HG02973 (cell line): ENCODE data around the gene SNX3.

Source experiments
- ATAC-seq: cut with Tn5 transposase; IDR thresholded peaks from one replicate; pipeline ENCODE4 v1.9.1; 2021; ENCODE audit warnings: moderate library complexity; ENCODE audit not compliant: unreplicated experiment

The SNX3 gene

DNA sequence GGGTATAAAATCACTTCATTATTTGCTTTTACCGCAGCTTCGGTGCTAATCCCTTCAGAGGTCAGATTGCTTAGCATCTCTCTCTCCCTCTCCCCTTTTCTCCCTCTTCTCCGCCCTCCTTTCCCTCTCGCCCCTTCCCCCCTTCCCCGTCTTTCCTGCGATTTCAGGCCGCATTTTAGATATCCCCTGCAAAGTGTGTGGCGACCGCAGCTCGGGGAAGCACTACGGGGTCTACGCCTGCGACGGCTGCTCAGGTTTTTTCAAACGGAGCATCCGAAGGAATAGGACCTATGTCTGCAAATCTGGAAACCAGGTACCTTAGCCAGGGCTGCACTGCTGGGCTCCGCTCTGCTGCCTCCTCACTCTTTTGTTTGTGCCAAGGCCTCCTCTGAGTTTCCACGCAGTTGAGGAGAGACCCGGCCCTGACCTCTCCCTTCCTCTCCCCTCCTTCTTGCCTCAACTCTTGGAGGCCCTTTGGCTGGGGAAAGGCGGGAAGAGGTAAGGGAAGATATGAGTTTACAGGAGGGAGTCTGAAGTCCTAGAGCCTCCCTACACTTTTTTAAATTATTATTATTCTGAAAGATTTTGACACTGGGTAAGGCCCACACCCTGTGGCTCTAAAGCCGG is 89.4 kb downstream of the SNX3 start:
- ATAC-seq = no peak

DNA sequence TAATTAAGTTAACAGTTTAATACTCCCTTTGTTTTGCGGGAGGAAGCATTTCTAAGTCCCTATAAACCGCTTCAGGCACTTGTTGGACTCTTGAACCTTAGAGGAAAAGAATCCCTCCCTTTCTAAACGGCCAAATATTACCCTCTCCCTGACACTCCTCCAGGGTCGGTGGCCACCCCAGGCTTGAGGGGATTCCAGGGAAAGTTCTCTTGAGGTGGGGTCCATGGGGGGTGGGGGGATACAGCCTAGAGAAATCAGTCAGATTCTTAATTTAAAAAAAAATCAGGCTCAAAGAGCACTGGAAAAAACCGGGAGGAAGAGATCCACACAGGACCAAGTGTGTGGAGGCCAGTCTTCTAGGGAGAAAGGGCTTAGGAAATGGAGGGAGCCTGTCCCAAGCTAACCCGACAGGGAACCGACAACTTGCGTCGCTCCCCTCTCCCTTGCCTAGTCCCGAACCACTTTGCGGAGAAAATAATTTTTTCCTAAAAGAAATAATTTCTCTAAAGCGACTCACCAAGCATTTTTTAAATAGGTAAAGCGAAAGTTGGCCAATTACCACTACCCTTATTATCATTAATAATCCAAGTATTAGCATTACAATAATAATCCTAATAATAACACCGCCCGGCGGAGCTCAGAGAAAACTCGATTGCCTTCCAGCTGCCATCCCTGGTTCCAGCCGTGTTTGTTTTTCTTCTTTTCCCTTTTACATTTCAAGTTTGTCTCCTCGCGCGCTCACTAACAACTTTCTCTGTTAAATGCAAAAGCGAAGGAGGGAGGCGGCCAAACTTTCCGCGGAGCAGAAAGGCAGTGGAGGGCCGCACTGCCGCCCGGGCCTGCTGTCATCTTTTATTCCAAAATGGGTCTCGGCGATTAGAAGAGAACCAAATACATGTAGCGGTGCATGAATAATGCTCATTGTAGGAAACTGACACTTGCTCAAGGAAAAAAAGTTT is 90.2 kb downstream of the SNX3 start:
- no peak for ATAC-seq

- no peak for ATAC-seq
Observed at GRCh38 chr6:108169464-108170331, 91.1 kb downstream of the SNX3 start.

- no peak for ATAC-seq
Observed at GRCh38 chr6:108168501-108169463, 92.1 kb downstream of the SNX3 start.

GRCh38 chr6:108168090-108168463 is 92.8 kb downstream of the SNX3 start:
- no peak for ATAC-seq

GRCh38 chr6:108167449-108168089 is 93.3 kb downstream of the SNX3 start:
- ATAC-seq = no peak

DNA sequence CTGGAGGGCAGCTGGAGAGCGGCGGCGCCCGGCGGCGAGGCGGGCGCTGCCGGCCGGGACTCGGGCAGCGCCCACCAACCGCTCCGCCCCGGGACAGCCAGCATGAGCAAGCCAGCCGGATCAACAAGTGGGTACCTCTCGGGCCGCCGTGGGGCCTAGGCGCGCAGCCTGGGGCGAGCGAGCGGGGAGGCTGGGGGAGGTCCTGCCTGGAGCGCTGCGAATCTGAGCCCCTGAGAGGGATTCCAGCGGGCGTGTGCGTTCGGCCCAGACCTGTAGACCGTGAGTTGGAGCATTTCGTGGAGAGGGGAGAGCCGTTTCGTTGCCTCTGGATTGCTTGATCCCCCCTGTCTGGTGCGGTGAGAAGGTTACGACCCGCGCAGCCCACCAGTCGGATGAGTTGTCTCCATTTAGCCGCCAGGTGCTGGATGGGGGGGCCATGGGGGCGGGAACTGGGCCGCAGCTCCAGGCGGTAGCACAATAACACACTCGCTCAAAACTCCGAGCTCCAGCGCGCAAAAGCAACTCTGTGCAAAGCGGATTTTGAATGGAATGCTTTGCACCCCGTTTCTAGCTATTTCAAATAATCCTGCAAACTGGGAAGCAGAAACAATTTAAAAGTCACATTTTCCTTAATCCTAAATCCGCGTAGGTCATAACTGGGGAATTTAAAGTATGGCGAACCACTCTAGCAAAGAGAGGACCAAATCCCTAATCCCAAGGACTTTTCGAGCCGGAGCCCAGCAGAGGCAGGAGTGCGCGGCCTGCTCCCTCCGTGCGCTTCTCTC is 94.0 kb downstream of the SNX3 start:
- no peak for ATAC-seq

DNA sequence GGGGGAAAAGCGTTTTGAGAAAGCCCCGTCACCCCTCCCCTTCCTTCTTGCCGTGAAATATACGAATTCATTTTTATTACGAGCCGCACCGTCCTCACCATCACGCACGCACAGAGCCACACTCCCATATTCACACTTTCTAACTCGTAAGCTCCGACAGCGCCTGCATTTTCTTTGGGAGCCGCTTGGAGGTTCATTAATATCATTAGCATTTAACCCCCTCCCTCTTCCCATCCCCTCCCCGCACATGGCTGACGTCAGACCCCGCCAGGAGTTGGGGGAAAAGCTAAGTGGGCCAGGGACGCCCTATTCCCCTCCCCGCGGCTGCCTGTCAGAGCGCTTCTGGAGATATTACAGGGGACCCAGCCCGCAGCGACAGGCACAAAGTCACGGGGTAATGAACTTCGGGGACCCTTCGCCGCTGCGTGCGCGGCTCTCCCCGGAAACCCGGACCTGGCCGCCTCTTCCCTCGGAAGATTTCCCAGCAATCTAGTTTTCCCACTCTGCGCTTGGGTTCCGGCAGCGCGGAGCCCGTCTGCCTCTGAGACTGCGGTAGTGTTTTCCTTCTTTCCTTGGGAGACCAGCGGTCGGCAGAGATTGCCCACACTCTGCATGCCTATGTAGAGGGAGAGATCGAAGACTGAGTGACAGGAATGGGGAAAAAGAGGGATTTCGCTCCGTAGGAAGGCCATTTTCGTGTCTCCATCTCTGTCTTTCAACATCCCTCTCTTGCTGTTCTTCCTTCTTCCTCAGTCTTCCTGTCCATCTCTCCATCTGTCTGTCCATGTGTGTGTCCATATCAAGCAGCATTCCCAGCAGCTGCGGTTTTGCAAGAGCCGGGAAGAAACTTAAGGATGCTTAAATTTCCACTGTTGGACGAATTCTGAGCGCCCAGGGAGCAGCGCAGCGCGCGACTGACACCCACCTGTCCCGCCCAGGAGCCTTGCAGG is 94.9 kb downstream of the SNX3 start, which contains the start of gene NR2E1:
Gene NR2E1 (plus strand): TSS at position 309 of the 950 bp plus-strand sequence. CDS start 744 bp downstream, outside the sequence.
- no peak for ATAC-seq

- ATAC-seq = no peak
Observed at GRCh38 chr6:108164815-108165706, 95.8 kb downstream of the SNX3 start.

- ATAC-seq = no peak
Observed at GRCh38 chr6:108164543-108164814, 96.4 kb downstream of the SNX3 start.

- no peak for ATAC-seq
Observed at GRCh38 chr6:108163644-108164542, 96.9 kb downstream of the SNX3 start.

DNA sequence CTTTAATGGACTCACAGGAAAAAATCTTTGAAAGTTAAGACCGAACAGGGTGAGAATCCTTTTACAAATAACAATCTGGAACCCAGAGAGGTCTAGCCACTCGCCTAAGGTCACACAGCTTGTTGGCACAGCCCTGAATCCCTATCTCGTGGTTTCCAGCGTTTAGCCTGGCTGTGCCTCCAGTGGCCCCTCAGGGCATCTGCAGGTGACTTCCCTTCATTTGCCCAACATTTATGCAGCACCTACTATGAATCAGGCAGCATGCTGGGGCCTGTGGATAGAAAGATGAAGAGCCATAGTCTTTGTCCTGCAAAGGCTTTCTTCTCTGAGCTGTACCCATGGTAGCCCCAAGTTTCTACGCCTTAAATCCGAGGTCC is 97.6 kb downstream of the SNX3 start:
- ATAC-seq = no peak

- no peak for ATAC-seq
Observed at GRCh38 chr6:108161724-108162282, 99.0 kb downstream of the SNX3 start.
